ENCODE data around the gene NAA10.
A peak's percentile ranks its signal among the peaks of the same experiment; 100 is the strongest.

The NAA10 gene

GRCh38 chrX:153925739-153926551 is 8.9 kb downstream of the NAA10 start, which contains the start of gene ARHGAP4:
ARHGAP4 (minus strand) TSS chrX:153926264; CDS start chrX:153926202, 62 bp downstream.
- no peak for TF ChIP-seq MAX (IDR thresholded peaks at IDR 0.05)
- TF ChIP-seq USF1 (IDR thresholded peaks at IDR 0.05): no peak
- TF ChIP-seq REST (IDR thresholded peaks at IDR 0.05; ENCODE audit: low read depth): no peak
- TF ChIP-seq CEBPB (IDR thresholded peaks at IDR 0.05): no peak
- TF ChIP-seq FOXM1 (IDR thresholded peaks at IDR 0.05; ENCODE audit: borderline replicate concordance, low read depth): no peak
- TF ChIP-seq CREB1 (IDR thresholded peaks at IDR 0.05; ENCODE audit: low read depth): no peak
- TF ChIP-seq EP300 (IDR thresholded peaks at IDR 0.05; ENCODE audit: borderline replicate concordance): no peak
- TF ChIP-seq ZBTB7A (IDR thresholded peaks at IDR 0.05; ENCODE audit: low read depth): no peak
- no peak for TF ChIP-seq NFIC (IDR thresholded peaks at IDR 0.05)

GRCh38 chrX:153925387-153925738 is 9.5 kb downstream of the NAA10 start:
- TF ChIP-seq EGR1 (IDR thresholded peaks at IDR 0.05) (no peak), FOXM1 (IDR thresholded peaks at IDR 0.05; ENCODE audit: borderline replicate concordance, low read depth) (no peak), TAF1 (IDR thresholded peaks at IDR 0.05; ENCODE audit: low read depth) (no peak), CREB1 (IDR thresholded peaks at IDR 0.05; ENCODE audit: low read depth) (no peak), TCF12 (IDR thresholded peaks at IDR 0.05; ENCODE audit: low read depth) (no peak), ZBTB7A (IDR thresholded peaks at IDR 0.05; ENCODE audit: low read depth) (no peak), RAD21 (IDR thresholded peaks at IDR 0.05; ENCODE audit: low read depth) (no peak), REST (IDR thresholded peaks at IDR 0.05; ENCODE audit: low read depth) (no peak), EP300 (IDR thresholded peaks at IDR 0.05; ENCODE audit: borderline replicate concordance) (no peak), NFIC (IDR thresholded peaks at IDR 0.05) (no peak), MAX (IDR thresholded peaks at IDR 0.05) (no peak), YY1 (IDR thresholded peaks at IDR 0.05; ENCODE audit: low read depth) (no peak), TEAD4 (IDR thresholded peaks at IDR 0.05) (no peak), USF1 (IDR thresholded peaks at IDR 0.05) (no peak), CEBPB (IDR thresholded peaks at IDR 0.05) (no peak)

- TF ChIP-seq CREB1 (IDR thresholded peaks at IDR 0.05; ENCODE audit: low read depth) (no peak), RAD21 (IDR thresholded peaks at IDR 0.05; ENCODE audit: low read depth) (peak; percentile 25)
Measured at GRCh38 chrX:153924149-153924861, 10.5 kb downstream of the NAA10 start.

- TF ChIP-seq TEAD4 (IDR thresholded peaks at IDR 0.05) (no peak), NFIC (IDR thresholded peaks at IDR 0.05) (peak; percentile 59), RAD21 (IDR thresholded peaks at IDR 0.05; ENCODE audit: low read depth) (peak; percentile 35; the same call in 1 of the 2 replicates)
Measured at GRCh38 chrX:153922932-153923857, 11.6 kb downstream of the NAA10 start.

Measured in Ishikawa (cell line).